Skeletal muscle cell (primary cell): ENCODE data around the gene GRIN1.

ENCODE experiments used
- DNase-seq: peaks from one replicate; pipeline ENCODE4 v3.0.0-alpha.2; 2010; ENCODE audit warnings: low read depth
- H3K4me3 ChIP-seq: 2 replicates; pipeline ENCODE4 v1.5.1; 2011; ENCODE audit warnings: low read depth, mild to moderate bottlenecking, control low read depth, low read length, moderate library complexity

Gene GRIN1

GRCh38 chr9:137172901-137173795 is 34.2 kb downstream of the GRIN1 start:
- DNase-seq = no peak
- no peak overlapping the region for H3K4me3 ChIP-seq

- no peak for DNase-seq
- no peak overlapping the region for H3K4me3 ChIP-seq
These were observed 35.1 kb downstream of the GRIN1 start for GRCh38 chr9:137173796-137174664.

GRCh38 chr9:137174722-137175293 is 35.9 kb downstream of the GRIN1 start:
- no peak for DNase-seq
- no peak overlapping the region for H3K4me3 ChIP-seq

GRCh38 chr9:137175345-137175961 is 36.5 kb downstream of the GRIN1 start:
- H3K4me3 ChIP-seq = no peak overlapping the region
- no peak for DNase-seq

- H3K4me3 ChIP-seq = no peak overlapping the region
- no peak for DNase-seq
These were observed 37.6 kb downstream of the GRIN1 start for GRCh38 chr9:137176302-137177182.

GRCh38 chr9:137178201-137178938 is 39.4 kb downstream of the GRIN1 start:
- DNase-seq = no peak
- no peak overlapping the region for H3K4me3 ChIP-seq

GRCh38 chr9:137178939-137179630 is 40.1 kb downstream of the GRIN1 start:
- no peak overlapping the region for H3K4me3 ChIP-seq
- no peak for DNase-seq

- no peak overlapping the region for H3K4me3 ChIP-seq
- no peak for DNase-seq
These were observed 40.8 kb downstream of the GRIN1 start for GRCh38 chr9:137179761-137180160.

GRCh38 chr9:137180491-137180890 is 41.5 kb downstream of the GRIN1 start:
- DNase-seq = no peak
- no peak overlapping the region for H3K4me3 ChIP-seq

- H3K4me3 ChIP-seq = no peak overlapping the region
- DNase-seq = no peak
These were observed 42.7 kb downstream of the GRIN1 start for GRCh38 chr9:137181680-137182079.

GRCh38 chr9:137182836-137183235 is 43.9 kb downstream of the GRIN1 start:
- no peak for DNase-seq
- H3K4me3 ChIP-seq = no peak overlapping the region

- no peak overlapping the region for H3K4me3 ChIP-seq
- DNase-seq = no peak
These were observed 45.1 kb downstream of the GRIN1 start for GRCh38 chr9:137183980-137184595.

- H3K4me3 ChIP-seq = no peak overlapping the region
These were observed 46.1 kb downstream of the GRIN1 start for GRCh38 chr9:137184881-137185660.

GRCh38 chr9:137185921-137186320 is 47.0 kb downstream of the GRIN1 start:
- no peak overlapping the region for H3K4me3 ChIP-seq
- DNase-seq = no peak

More at GRCh38 chr9:137184881-137185660, 46.1 kb downstream of the GRIN1 start:
- DNase-seq = no peak

GRCh38 chr9:137186385-137186784 is 47.4 kb downstream of the GRIN1 start:
- no peak overlapping the region for H3K4me3 ChIP-seq
- no peak for DNase-seq

GRCh38 chr9:137187386-137187785 is 48.4 kb downstream of the GRIN1 start:
- DNase-seq = no peak
- peak overlapping the region; percentile 98 for H3K4me3 ChIP-seq
